K562 (cell line): ENCODE measurements around the gene ADORA2B. TPM values are rescaled to one million over a fixed set of nuclear protein-coding genes. Genes with fewer than 3 reads are reported as not detected.
A peak's percentile ranks its signal among the peaks of the same experiment; 100 is the strongest.
"Not testable (repeated sequence)": the region's sequence is repeated elsewhere in the genome, so short reads cannot be mapped to it uniquely, and the experiment has no call there.

Source experiments
- ATAC-seq: fragments of 200-7000 bp; cut with Tn5 transposase; 3 replicates; pipeline ENCODE4 v1.9.1; 2020; ENCODE audit warnings: moderate library complexity
- BruUV-seq: library from RNA; stranded (reverse); fragments of 400-500 nt; replicated peaks from 2 replicates; lab custom pipeline; 2021; lab: Mats Ljungman, UMichigan
- CTCF ChIA-PET: fragments of 300-600 bp; formaldehyde crosslinking; extraction: SDS; loops from one replicate; lab custom pipeline; 2021; ENCODE audit warnings: low intra/inter-chr PET ratio; lab: Yijun Ruan, JAX
- POLR2A ChIA-PET: fragments of 300-600, 350-650 bp; sonication (Branson Sonifier 250); formaldehyde crosslinking; extraction: SDS; loops from one replicate; lab custom pipeline; 2021; ENCODE audit warnings: antibody characterized with exemption, inconsistent platforms; lab: Yijun Ruan, JAX
- DNase-seq, 4 experiments: peaks; one replicate each; pipeline versions ENCODE4 v3.0.0 to v3.0.0-alpha.2; 2011 to 2018; ENCODE audit warnings: low spot score in 3 of 4, mixed read lengths in 3 of 4; ENCODE audit errors: extremely low read depth in 1 of 4
- FAIRE-seq: peaks from 2 replicates; lab custom pipeline; 2011; peaks lifted over from hg19 to GRCh38; lab: Jason Lieb, UNC
- H2AFZ ChIP-seq: 2 replicates; pipeline ENCODE4 v1.6.0; 2011; ENCODE audit warnings: low read depth, low read length, control low read depth, inconsistent platforms
- H3K27ac ChIP-seq: fragments of 200-600 bp; 3 replicates; pipeline ENCODE4 v1.8.0; 2011; ENCODE audit warnings: low read depth, mild to moderate bottlenecking, control low read depth, inconsistent platforms, low read length, moderate library complexity, mixed read lengths; ENCODE audit errors: extremely low read depth
- H3K27me3 ChIP-seq, 2 experiments: fragments of 300-600 bp in 1 of 2; 2 replicates in 1 of 2; 3 replicates in 1 of 2; pipeline versions ENCODE4 v1.6.0 to v1.8.0; 2011; ENCODE audit warnings: inconsistent platforms in 2 of 2, low read length in 2 of 2, mild to moderate bottlenecking in 1 of 2, mixed read lengths in 1 of 2, moderate library complexity in 1 of 2; ENCODE audit not compliant: control insufficient read depth in 2 of 2, insufficient read depth in 2 of 2
- H3K36me3 ChIP-seq: fragments of 300-600 bp; 3 replicates; pipeline ENCODE4 v1.8.0; 2011; ENCODE audit warnings: mild to moderate bottlenecking, low read length, inconsistent platforms; ENCODE audit not compliant: control insufficient read depth, insufficient read depth
- H3K4me1 ChIP-seq, 2 experiments: fragments of 200-600 bp in 1 of 2; replicated peaks in 1 of 2; 2 replicates in 1 of 2; 3 replicates in 1 of 2; pipeline versions ENCODE4 v1.5.1 to v1.8.0; 2011; ENCODE audit warnings: inconsistent platforms in 2 of 2, low read length in 2 of 2, mild to moderate bottlenecking in 1 of 2, mixed read lengths in 1 of 2, moderate library complexity in 1 of 2; ENCODE audit not compliant: control insufficient read depth in 2 of 2, insufficient read depth in 2 of 2
- H3K4me2 ChIP-seq: 2 replicates; pipeline ENCODE4 v1.6.1; 2011; ENCODE audit warnings: low read length, control low read depth, inconsistent platforms, mixed read lengths; ENCODE audit not compliant: insufficient read depth
- H3K4me3 ChIP-seq: fragments of 200-600 bp; sonication (generic), shearing (Covaris generic); 2 replicates; pipeline ENCODE4 v1.5.1; 2016; ENCODE audit warnings: control low read depth, inconsistent platforms
- H3K79me2 ChIP-seq: fragments of 200-600 bp; 3 replicates; pipeline ENCODE4 v1.8.0; 2011; ENCODE audit warnings: low read length, inconsistent platforms; ENCODE audit not compliant: control insufficient read depth, insufficient read depth
- H3K9ac ChIP-seq, 2 experiments: 2 replicates each; pipeline versions ENCODE4 v1.6.0 to v1.6.1; 2011; ENCODE audit warnings: low read depth in 2 of 2, low read length in 2 of 2, control low read depth in 1 of 2, inconsistent platforms in 1 of 2, mild to moderate bottlenecking in 1 of 2, mixed read lengths in 1 of 2; ENCODE audit not compliant: insufficient read depth in 1 of 2
- H3K9me1 ChIP-seq: one replicate; pipeline ENCODE4 v1.6.0; 2011; ENCODE audit warnings: inconsistent platforms, mild to moderate bottlenecking, low read length, moderate library complexity; ENCODE audit not compliant: control insufficient read depth, insufficient read depth
- H3K9me3 ChIP-seq: replicated peaks from 2 replicates; pipeline ENCODE4 v1.5.1; 2011; ENCODE audit warnings: low read depth, low read length, inconsistent platforms; ENCODE audit not compliant: control insufficient read depth, insufficient read depth
- H4K20me1 ChIP-seq: replicated peaks from 2 replicates; pipeline ENCODE4 v1.6.1; 2011; ENCODE audit warnings: low read length, inconsistent platforms, mixed read lengths; ENCODE audit not compliant: control insufficient read depth, insufficient read depth
- BCOR ChIP-seq: fragments of 450-650 bp; IDR thresholded peaks from 2 replicates; pipeline ENCODE4 v1.6.1; 2016
- CBX3 ChIP-seq, 2 experiments: IDR thresholded peaks; 1 replicate in 1 of 2; 2 replicates in 1 of 2; pipeline ENCODE4 v1.6.1; 2012; ENCODE audit warnings: inconsistent platforms in 2 of 2, low read length in 2 of 2, borderline replicate concordance in 1 of 2, control low read depth in 1 of 2
- CBX5 ChIP-seq: IDR thresholded peaks from 2 replicates; pipeline ENCODE4 v1.6.1; 2014; ENCODE audit warnings: low read depth, borderline replicate concordance
- ELF1 ChIP-seq: fragments of 200-800 bp; sonication (Bioruptor generic); IDR thresholded peaks from 2 replicates; pipeline ENCODE4 v1.6.1; 2016; ENCODE audit warnings: missing genetic modification characterization, missing compliant biosample characterization
- GTF2E2 ChIP-seq: fragments of 200-800 bp; sonication (Bioruptor generic); IDR thresholded peaks from 2 replicates; pipeline ENCODE4 v1.6.1; 2016; ENCODE audit warnings: missing genetic modification characterization, missing compliant biosample characterization
- HSF4 ChIP-seq: fragments of 250-450 bp; sonication (Bioruptor Pico); IDR thresholded peaks from 2 replicates; pipeline ENCODE4 v2.1.2; 2022; ENCODE audit warnings: mild to moderate bottlenecking, moderate library complexity, borderline replicate concordance
- KAT8 ChIP-seq: fragments of 450-650 bp; IDR thresholded peaks from 2 replicates; pipeline ENCODE4 v1.6.1; 2016; ENCODE audit warnings: low read depth, mild to moderate bottlenecking
- TAF7 ChIP-seq: fragments of 450-650 bp; IDR thresholded peaks from 2 replicates; pipeline ENCODE4 v1.6.1; 2016; ENCODE audit warnings: missing genetic modification characterization, missing compliant biosample characterization
- THRAP3 ChIP-seq: fragments of 450-650 bp; IDR thresholded peaks from 2 replicates; pipeline ENCODE4 v1.6.1; 2016; ENCODE audit warnings: mild to moderate bottlenecking, inconsistent platforms, borderline replicate concordance
- ZBTB7A ChIP-seq: IDR thresholded peaks from 2 replicates; pipeline ENCODE4 v1.6.1; 2011; ENCODE audit warnings: low read depth, mild to moderate bottlenecking, low read length, moderate library complexity, borderline replicate concordance; ENCODE audit not compliant: control insufficient read depth
- ZC3H4 ChIP-seq: sonication (generic); formaldehyde crosslinking; IDR thresholded peaks from 2 replicates; pipeline ENCODE4 v1.9.0; 2021; ENCODE audit warnings: missing genetic modification reagents, borderline replicate concordance
- ZNF146 ChIP-seq: IDR thresholded peaks from one replicate; pipeline ENCODE4 v1.6.1; 2018; ENCODE audit warnings: missing compliant biosample characterization; ENCODE audit not compliant: unreplicated experiment
- WGBS: fragments of 100-300 bp; shearing (Covaris generic); methylation state at CpG from one replicate; pipeline ENCODE4 v1.1.6; 2016; ENCODE audit warnings: low coverage, mixed read lengths; ENCODE audit not compliant: insufficient coverage; ENCODE audit errors: missing lambda C conversion rate; 5-methylcytosine and 5-hydroxymethylcytosine counted together
- in situ Hi-C: fragments of 300-500 bp; cut with MboI; formaldehyde crosslinking; loops from 4 replicates; pipeline ENCODE4 v1.15.0; 2018; ENCODE audit warnings: inconsistent platforms, mixed read lengths
- intact Hi-C: fragments of 100-400 bp; cut with micrococcal nuclease; formaldehyde crosslinking; loops from 2 replicates; pipeline ENCODE4 v1.14.2; 2022
- polyA plus RNA-seq, 8 experiments: library from polyadenylated mRNA; depleted of rRNA in 4 of 8; stranded (reverse) in 5 of 8; unstranded in 3 of 8; fragments of >200 nt; fragmentation: Nextera tagmentation in 2 of 8; fragmentation: Illumina TruSeq in 1 of 8; extraction: Ambion mirVana in 2 of 8; extraction: Trizol in 1 of 8; gene quantifications; 2 replicates each; pipeline versions ENCODE4 v1.2.1 to v1.2.3, GENCODE V29; 2011 to 2014; ENCODE audit warnings: inconsistent platforms in 1 of 8, missing spikeins in 1 of 8
- total RNA-seq, 7 experiments: library from RNA; depleted of rRNA in 6 of 7; stranded (reverse); fragments of >200 nt in 6 of 7; fragmentation: Illumina TruSeq in 2 of 7; extraction: Trizol in 2 of 7; gene quantifications; 2 replicates each; pipeline versions ENCODE4 v1.2.1 to v1.2.3, GENCODE V29; 2011 to 2021; ENCODE audit warnings: low replicate concordance in 1 of 7
- TF ChIP-seq, protein P1 (sequence below), 3 experiments: fragments of 200-800 bp in 1 of 3; sonication (Bioruptor generic) in 1 of 3; sonication (generic) in 1 of 3; formaldehyde crosslinking in 1 of 3; IDR thresholded peaks; 2 replicates each; pipeline versions ENCODE4 v1.6.1 to v1.8.0; 2016 to 2022; ENCODE audit warnings: mild to moderate bottlenecking in 2 of 3, missing compliant biosample characterization in 2 of 3, missing genetic modification characterization in 2 of 3, missing genetic modification reagents in 1 of 3
- TF ChIP-seq, protein P2 (sequence below): conservative IDR thresholded peaks from 2 replicates; pipeline ENCODE4 v1.6.1; 2011; ENCODE audit warnings: low read depth, mild to moderate bottlenecking, low read length; ENCODE audit not compliant: control insufficient read depth

The ADORA2B gene
- total and polyA plus RNA-seq, 9 of the 15 experiments (the other 6 are each of a cell fraction or from before 2014, with no cell fraction given): 6.4 to 16.6 (median 10.5) TPM

- POLR2A ChIA-PET, H2AFZ ChIP-seq, H3K79me2 ChIP-seq, H3K27me3 ChIP-seq, H3K9ac ChIP-seq, H3K4me1 ChIP-seq, H3K27ac ChIP-seq, H3K36me3 ChIP-seq, ATAC-seq, H4K20me1 ChIP-seq, FAIRE-seq, DNase-seq, H3K4me2 ChIP-seq, H3K9me1 ChIP-seq, H3K9me3 ChIP-seq: not testable (repeated sequence)
- WGBS: 42% methylated on average over 3 of the region's 4 CpGs
- peak; percentile 70 for TF ChIP-seq ZNF146 (CRISPR knock-in tag)
- TF ChIP-seq BCOR: 0 out of 2 replicates have a peak, but pooled peaks have one; percentile 11
- TF ChIP-seq, all 486 proteins: peak for 2; not testable (repeated sequence) for 484
- intact Hi-C loops, in situ Hi-C loops, BruUV-seq, CTCF ChIA-PET, H3K4me3 ChIP-seq: not testable (repeated sequence)
Measured at GRCh38 chr17:15899596-15899995, 45.3 kb upstream of the ADORA2B start.

GRCh38 chr17:15900871-15901270, 44.1 kb upstream of the ADORA2B start:
- intact Hi-C loops: no loop called here
- Histone ChIP-seq H3K79me2 (no peaks in the 10 kb centered on the region), H3K27me3 (no peaks in the 10 kb centered on the region), H3K4me2 (no peak overlapping the region), H2AFZ (no peak overlapping the region), H3K36me3 (no peaks in the 10 kb centered on the region), H3K4me1 (no peaks in the 10 kb centered on the region), H3K4me3 (no peak overlapping the region), H4K20me1 (no peaks in the 10 kb centered on the region), H3K9me1 (no peaks in the 10 kb centered on the region), H3K27ac (no peak overlapping the region), H3K9ac (no peak overlapping the region), H3K9me3 (no peaks in the 10 kb centered on the region)
- in situ Hi-C loops: no loop called here
- no peak for FAIRE-seq
- 17% methylated on average over 7 of the region's 7 CpGs for WGBS
- no peak for DNase-seq
- ChIA-PET POLR2A (no interaction called here), CTCF (no interaction called here)
- no TSS peak for BruUV-seq
- no peak for ATAC-seq
- TF ChIP-seq KAT8: no peak
- TF ChIP-seq THRAP3: no peak
- TF ChIP-seq TAF7 (tag): no peak
- no peak for TF ChIP-seq ZC3H4 (CRISPR knock-in tag)
- TF ChIP-seq, protein P1, sequence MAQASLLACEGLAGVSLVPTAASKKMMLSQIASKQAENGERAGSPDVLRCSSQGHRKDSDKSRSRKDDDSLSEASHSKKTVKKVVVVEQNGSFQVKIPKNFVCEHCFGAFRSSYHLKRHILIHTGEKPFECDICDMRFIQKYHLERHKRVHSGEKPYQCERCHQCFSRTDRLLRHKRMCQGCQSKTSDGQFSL (CRISPR knock-in tag; IDR thresholded peaks at IDR 0.05): no peak
- TF ChIP-seq, protein P1 (tag; IDR thresholded peaks at IDR 0.05): no peak
- TF ChIP-seq ZBTB7A: no peak
- TF ChIP-seq, protein P2, sequence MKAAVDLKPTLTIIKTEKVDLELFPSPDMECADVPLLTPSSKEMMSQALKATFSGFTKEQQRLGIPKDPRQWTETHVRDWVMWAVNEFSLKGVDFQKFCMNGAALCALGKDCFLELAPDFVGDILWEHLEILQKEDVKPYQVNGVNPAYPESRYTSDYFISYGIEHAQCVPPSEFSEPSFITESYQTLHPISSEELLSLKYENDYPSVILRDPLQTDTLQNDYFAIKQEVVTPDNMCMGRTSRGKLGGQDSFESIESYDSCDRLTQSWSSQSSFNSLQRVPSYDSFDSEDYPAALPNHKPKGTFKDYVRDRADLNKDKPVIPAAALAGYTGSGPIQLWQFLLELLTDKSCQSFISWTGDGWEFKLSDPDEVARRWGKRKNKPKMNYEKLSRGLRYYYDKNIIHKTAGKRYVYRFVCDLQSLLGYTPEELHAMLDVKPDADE: no peak
- no peak for TF ChIP-seq ELF1 (tag)
- TF ChIP-seq CBX3 (IDR thresholded peaks at IDR 0.05; ENCODE audit: borderline replicate concordance in 1 of 2, low read length in 2 of 2): no peak
- TF ChIP-seq GTF2E2 (tag): no peak
- no peak for TF ChIP-seq CBX5
- TF ChIP-seq HSF4 (CRISPR knock-in tag): no peak
